Measurements from ENCODE around the gene MEF2D. TPM values are rescaled to one million over a fixed set of nuclear protein-coding genes. Genes with fewer than 3 reads are reported as not detected.

The MEF2D gene
- total RNA-seq, 1 donor from 2014 or later: 60.8 TPM

- no peak for ATAC-seq
- no peak for TF ChIP-seq CTCF (IDR thresholded peaks at IDR 0.05)
- intact Hi-C loops (cut with DNase I): no loop called here
- Histone ChIP-seq H3K9me3 (no peaks in the 10 kb centered on the region), H3K27ac (no peak overlapping the region), H3K4me1 (no peaks in the 10 kb centered on the region), H3K4me3 (no peak overlapping the region), H3K36me3 (no peaks in the 10 kb centered on the region), H3K27me3 (no peaks in the 10 kb centered on the region)
- DNase-seq: no peak
Observed at GRCh38 chr1:156546267-156546666, 45.7 kb upstream of the MEF2D start.

- no peaks in the 10 kb centered on the region for H3K9me3 ChIP-seq
- H3K36me3 ChIP-seq: no peaks in the 10 kb centered on the region
- H3K27ac ChIP-seq: no peak overlapping the region
- ATAC-seq (no peak), DNase-seq (peak; percentile 32)
- H3K4me3 ChIP-seq: no peak overlapping the region
- intact Hi-C loops (cut with DNase I): no loop called here
- H3K27me3 ChIP-seq: no peaks in the 10 kb centered on the region
- no peak for TF ChIP-seq CTCF (IDR thresholded peaks at IDR 0.05)
- H3K4me1 ChIP-seq: no peaks in the 10 kb centered on the region
Observed at GRCh38 chr1:156544592-156545102, 44.1 kb upstream of the MEF2D start.

- H3K4me3 ChIP-seq: no peak overlapping the region
- TF ChIP-seq CTCF (IDR thresholded peaks at IDR 0.05): no peak
- DNase-seq (peak; percentile 10), ATAC-seq (no peak)
- H3K36me3 ChIP-seq: no peaks in the 10 kb centered on the region
- H3K9me3 ChIP-seq: no peaks in the 10 kb centered on the region
- no peaks in the 10 kb centered on the region for H3K27me3 ChIP-seq
- no peak overlapping the region for H3K27ac ChIP-seq
- intact Hi-C loops (cut with DNase I): no loop called here
- no peaks in the 10 kb centered on the region for H3K4me1 ChIP-seq
Observed at GRCh38 chr1:156543066-156543465, 42.5 kb upstream of the MEF2D start.

- ATAC-seq (peak; percentile 74), DNase-seq (peak; percentile 21)
- Histone ChIP-seq H3K4me1 (no peaks in the 10 kb centered on the region), H3K9me3 (no peaks in the 10 kb centered on the region), H3K36me3 (no peaks in the 10 kb centered on the region), H3K4me3 (no peak overlapping the region), H3K27ac (no peak overlapping the region), H3K27me3 (no peaks in the 10 kb centered on the region)
- intact Hi-C loops (cut with DNase I): no loop called here
- no peak for TF ChIP-seq CTCF (IDR thresholded peaks at IDR 0.05)
Observed at GRCh38 chr1:156540955-156541354, 40.4 kb upstream of the MEF2D start.

GRCh38 chr1:156539818-156540355, 39.3 kb upstream of the MEF2D start:
- ATAC-seq (peak; percentile 62), DNase-seq (no peak)
- Histone ChIP-seq H3K27me3 (no peaks in the 10 kb centered on the region), H3K27ac (no peak overlapping the region), H3K4me1 (no peaks in the 10 kb centered on the region), H3K36me3 (no peaks in the 10 kb centered on the region), H3K4me3 (no peak overlapping the region), H3K9me3 (no peaks in the 10 kb centered on the region)
- no peak for TF ChIP-seq CTCF (IDR thresholded peaks at IDR 0.05)
- intact Hi-C loops (cut with DNase I): no loop called here
